ENCODE data around the gene NKX2-3. TPM values are rescaled to one million over a fixed set of nuclear protein-coding genes. Genes with fewer than 3 reads are reported as not detected.

The NKX2-3 gene
- total RNA-seq, 1 donor from 2014 or later = not detected

GRCh38 chr10:99520040-99520846, 12.5 kb upstream of the NKX2-3 start:
- H3K27me3 ChIP-seq = peaks cover 33% of the 10 kb centered on the region
- no peaks in the 10 kb centered on the region for H3K36me3 ChIP-seq
- DNase-seq (ENCODE audit: extremely low spot score in 2 of 2) = no peak
- intact Hi-C loops (cut with DNase I) = no loop called here
- H3K27ac ChIP-seq = no peak overlapping the region
- no peaks in the 10 kb centered on the region for H3K9me3 ChIP-seq
- TF ChIP-seq CTCF (IDR thresholded peaks at IDR 0.05) = no peak
- TF ChIP-seq POLR2AphosphoS5 (IDR thresholded peaks at IDR 0.05; ENCODE audit: insufficient read depth in 1 of 2, low read depth in 1 of 2) = no peak
- no peak for TF ChIP-seq POLR2A (IDR thresholded peaks at IDR 0.05)
- H3K4me3 ChIP-seq = no peak overlapping the region
- H3K4me1 ChIP-seq = peaks cover 23% of the 10 kb centered on the region

GRCh38 chr10:99520847-99521764, 11.6 kb upstream of the NKX2-3 start:
- no peak for DNase-seq (ENCODE audit: extremely low spot score in 2 of 2)
- TF ChIP-seq CTCF (IDR thresholded peaks at IDR 0.05) (no peak), POLR2AphosphoS5 (IDR thresholded peaks at IDR 0.05; ENCODE audit: insufficient read depth in 1 of 2, low read depth in 1 of 2) (no peak), POLR2A (IDR thresholded peaks at IDR 0.05) (no peak)
- Histone ChIP-seq H3K9me3 (no peaks in the 10 kb centered on the region), H3K27ac (no peak overlapping the region), H3K4me3 (no peak overlapping the region), H3K4me1 (peaks cover 23% of the 10 kb centered on the region), H3K27me3 (peaks cover 33% of the 10 kb centered on the region), H3K36me3 (no peaks in the 10 kb centered on the region)
- intact Hi-C loops (cut with DNase I) = no loop called here

GRCh38 chr10:99521765-99522469, 10.8 kb upstream of the NKX2-3 start:
- Histone ChIP-seq H3K27me3 (peaks cover 33% of the 10 kb centered on the region), H3K9me3 (no peaks in the 10 kb centered on the region), H3K36me3 (no peaks in the 10 kb centered on the region), H3K27ac (no peak overlapping the region), H3K4me1 (peaks cover 23% of the 10 kb centered on the region), H3K4me3 (no peak overlapping the region)
- intact Hi-C loops (cut with DNase I) = no loop called here
- TF ChIP-seq CTCF (IDR thresholded peaks at IDR 0.05) (no peak), POLR2A (IDR thresholded peaks at IDR 0.05) (no peak), POLR2AphosphoS5 (IDR thresholded peaks at IDR 0.05; ENCODE audit: insufficient read depth in 1 of 2, low read depth in 1 of 2) (no peak)
- DNase-seq (ENCODE audit: extremely low spot score in 2 of 2) = no peak

GRCh38 chr10:99522470-99523250, 10.1 kb upstream of the NKX2-3 start:
- H3K4me3 ChIP-seq = no peak overlapping the region
- intact Hi-C loops (cut with DNase I) = no loop called here
- peaks cover 36% of the 10 kb centered on the region for H3K27me3 ChIP-seq

More at GRCh38 chr10:99522470-99523250, 10.1 kb upstream of the NKX2-3 start:
- no peaks in the 10 kb centered on the region for H3K9me3 ChIP-seq
- H3K4me1 ChIP-seq = peaks cover 23% of the 10 kb centered on the region
- TF ChIP-seq POLR2AphosphoS5 (IDR thresholded peaks at IDR 0.05; ENCODE audit: insufficient read depth in 1 of 2, low read depth in 1 of 2) (no peak), CTCF (IDR thresholded peaks at IDR 0.05) (no peak), POLR2A (IDR thresholded peaks at IDR 0.05) (no peak)
- no peak for DNase-seq (ENCODE audit: extremely low spot score in 2 of 2)
- H3K27ac ChIP-seq = no peak overlapping the region
- no peaks in the 10 kb centered on the region for H3K36me3 ChIP-seq
